ENCODE results near the gene BAHCC1.

Gene BAHCC1

DNA sequence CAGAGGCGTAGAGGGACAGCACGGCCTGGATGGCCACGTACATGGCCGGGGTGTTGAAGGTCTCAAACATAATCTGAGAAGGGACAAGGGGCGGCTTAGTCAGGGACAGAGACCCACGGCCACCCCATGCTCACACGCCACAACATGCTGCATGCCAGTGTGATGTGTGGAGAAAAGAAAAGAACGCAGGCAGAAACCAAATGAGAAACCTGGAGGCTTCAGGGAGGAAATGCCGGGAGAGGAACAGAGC is 116.2 kb downstream of the BAHCC1 start:
- Histone ChIP-seq H3K9ac (ENCODE audit: low read depth, low read length) (peak overlapping the region; percentile 93), H3K27me3 (ENCODE audit: insufficient read depth, low read length) (peaks cover 5% of the 10 kb centered on the region; the same call in 1 of the 2 replicates), H3K4me3 (ENCODE audit: low read length) (peak overlapping the region; percentile 97), H3K36me3 (ENCODE audit: insufficient read depth, low read depth, low read length) (peaks cover 36% of the 10 kb centered on the region), H3K27ac (ENCODE audit: low read length) (peak overlapping the region; percentile 15), H3K4me1 (ENCODE audit: insufficient read depth, low read length) (0 out of 2 replicates have a peak, but pooled peaks cover 4% of the 10 kb centered on the region), H3K9me3 (ENCODE audit: insufficient read depth, low read depth, low read length) (peaks cover 10% of the 10 kb centered on the region; the same call in 1 of the 2 replicates)

DNA sequence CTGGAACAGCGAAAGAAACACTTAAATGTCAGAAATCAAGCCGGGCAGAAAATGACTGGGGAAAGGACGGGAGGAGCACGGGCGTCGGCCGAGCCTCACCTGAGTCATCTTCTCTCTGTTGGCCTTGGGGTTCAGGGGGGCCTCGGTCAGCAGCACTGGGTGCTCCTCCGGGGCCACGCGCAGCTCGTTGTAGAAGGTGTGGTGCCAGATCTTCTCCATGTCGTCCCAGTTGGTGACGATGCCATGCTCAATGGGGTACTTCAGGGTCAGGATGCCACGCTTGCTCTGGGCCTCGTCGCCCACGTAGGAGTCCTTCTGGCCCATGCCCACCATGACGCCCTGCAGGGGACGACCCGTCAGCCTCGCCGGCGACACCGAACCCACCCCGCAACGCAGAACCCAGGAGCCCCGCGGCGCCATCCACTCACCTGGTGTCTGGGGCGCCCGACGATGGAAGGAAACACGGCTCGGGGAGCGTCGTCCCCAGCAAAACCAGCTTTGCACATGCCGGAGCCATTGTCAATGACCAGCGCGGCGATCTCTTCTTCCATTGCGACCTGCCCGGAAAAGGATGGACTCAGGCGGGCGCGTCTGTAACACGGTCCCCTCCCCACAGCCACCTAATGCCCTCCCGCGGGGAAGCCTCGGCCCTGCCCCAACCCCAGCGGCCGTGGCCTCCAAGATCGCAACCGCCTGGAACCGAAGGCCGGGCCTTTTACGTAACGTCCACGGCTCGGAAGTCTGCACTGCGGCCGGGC is 116.7 kb downstream of the BAHCC1 start:
- Histone ChIP-seq H3K4me1 (ENCODE audit: insufficient read depth, low read length) (peaks cover 4% of the 10 kb centered on the region; the same call in 1 of the 2 replicates), H3K4me3 (ENCODE audit: low read length) (peak overlapping the region; percentile 97), H3K9ac (ENCODE audit: low read depth, low read length) (peak overlapping the region; percentile 93), H3K9me3 (ENCODE audit: insufficient read depth, low read depth, low read length) (peaks cover 10% of the 10 kb centered on the region; the same call in 1 of the 2 replicates), H3K36me3 (ENCODE audit: insufficient read depth, low read depth, low read length) (peaks cover 36% of the 10 kb centered on the region), H3K27ac (ENCODE audit: low read length) (peak overlapping the region; percentile 75), H3K27me3 (ENCODE audit: insufficient read depth, low read length) (peaks cover 10% of the 10 kb centered on the region; the same call in 1 of the 2 replicates)

DNA sequence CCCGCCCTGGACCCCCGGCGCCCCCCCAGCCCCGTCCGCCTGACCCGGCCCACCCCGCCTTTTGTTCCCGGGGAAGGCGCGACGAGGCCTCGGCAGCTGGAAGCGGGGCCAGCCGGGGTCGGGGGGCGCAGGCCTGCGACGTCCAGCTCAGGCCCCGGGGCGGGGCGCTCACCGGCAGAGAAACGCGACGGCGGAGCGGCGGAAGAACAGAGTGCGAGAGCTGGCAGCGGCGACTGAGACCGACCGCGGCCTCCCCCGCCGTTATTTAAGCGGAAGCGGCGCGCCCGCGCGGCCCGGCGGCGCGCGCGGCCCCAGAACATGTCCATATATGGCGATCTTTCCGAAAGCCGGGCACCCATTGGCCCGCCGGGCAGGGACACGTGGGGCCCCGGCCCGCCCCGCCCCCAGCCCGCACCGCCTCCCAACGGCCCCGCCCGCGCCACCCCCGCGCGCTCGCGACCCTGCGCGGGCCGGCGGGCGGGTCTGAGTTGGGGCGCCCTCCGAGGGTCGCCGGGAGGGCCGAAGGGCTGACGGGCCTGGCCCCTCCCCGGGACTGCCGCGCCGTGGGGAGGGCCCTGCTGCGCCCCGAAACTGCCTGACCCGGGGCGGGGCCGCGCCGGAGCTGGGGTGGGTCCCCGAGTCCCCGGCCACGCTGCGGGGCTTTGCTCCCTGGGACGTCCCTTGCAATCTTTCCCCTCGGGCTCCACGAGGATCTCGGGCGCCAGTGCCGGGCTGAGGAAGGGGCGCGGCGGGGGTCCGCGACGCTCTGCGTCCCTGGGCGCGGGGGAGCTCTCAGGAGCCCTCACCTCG is 117.5 kb downstream of the BAHCC1 start, which contains the start of gene ACTG1:
ACTG1 (minus strand) TSS at position 238 of the 810 bp plus-strand sequence. CDS start 445 bp downstream, outside the sequence.
- Histone ChIP-seq H3K27me3 (ENCODE audit: insufficient read depth, low read length) (peaks cover 17% of the 10 kb centered on the region), H3K27ac (ENCODE audit: low read length) (peak within 1 kb of the TSS; percentile 75), H3K36me3 (ENCODE audit: insufficient read depth, low read depth, low read length) (peaks cover 36% of the 10 kb centered on the region), H3K9me3 (ENCODE audit: insufficient read depth, low read depth, low read length) (peaks cover 10% of the 10 kb centered on the region; the same call in 1 of the 2 replicates), H3K4me3 (ENCODE audit: low read length) (peak within 1 kb of the TSS; percentile 97), H3K4me1 (ENCODE audit: insufficient read depth, low read length) (peaks cover 7% of the 10 kb centered on the region; the same call in 1 of the 2 replicates), H3K9ac (ENCODE audit: low read depth, low read length) (peak within 1 kb of the TSS; percentile 93)

DNA sequence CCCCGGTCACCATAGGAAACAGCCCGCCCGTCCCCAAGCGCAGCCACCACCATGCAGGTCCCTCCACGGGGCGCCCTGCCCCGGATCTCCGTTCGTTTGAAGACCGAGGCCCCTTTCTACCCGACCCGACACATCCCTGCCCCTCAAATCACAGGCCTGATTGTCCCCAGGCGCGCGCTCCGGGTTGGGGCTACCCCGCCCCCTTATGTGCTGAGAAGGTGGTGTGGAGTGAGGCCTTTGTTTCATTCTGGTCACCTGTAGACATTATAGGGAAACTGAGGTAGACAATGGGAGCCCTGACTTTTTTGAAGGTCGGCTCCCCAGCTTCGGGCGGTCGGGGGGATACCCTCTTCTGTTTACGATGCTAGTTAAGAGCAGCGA is 118.1 kb downstream of the BAHCC1 start:
- H3K36me3 ChIP-seq (ENCODE audit: insufficient read depth, low read depth, low read length) = peaks cover 36% of the 10 kb centered on the region
- peaks cover 23% of the 10 kb centered on the region for H3K27me3 ChIP-seq (ENCODE audit: insufficient read depth, low read length)
- peak overlapping the region; percentile 83 for H3K4me3 ChIP-seq (ENCODE audit: low read length)
- peaks cover 10% of the 10 kb centered on the region; the same call in 1 of the 2 replicates for H3K9me3 ChIP-seq (ENCODE audit: insufficient read depth, low read depth, low read length)
- peak overlapping the region; percentile 81 for H3K9ac ChIP-seq (ENCODE audit: low read depth, low read length)
- H3K27ac ChIP-seq (ENCODE audit: low read length) = peak overlapping the region; percentile 8
- H3K4me1 ChIP-seq (ENCODE audit: insufficient read depth, low read length) = peaks cover 10% of the 10 kb centered on the region; the same call in 1 of the 2 replicates

DNA sequence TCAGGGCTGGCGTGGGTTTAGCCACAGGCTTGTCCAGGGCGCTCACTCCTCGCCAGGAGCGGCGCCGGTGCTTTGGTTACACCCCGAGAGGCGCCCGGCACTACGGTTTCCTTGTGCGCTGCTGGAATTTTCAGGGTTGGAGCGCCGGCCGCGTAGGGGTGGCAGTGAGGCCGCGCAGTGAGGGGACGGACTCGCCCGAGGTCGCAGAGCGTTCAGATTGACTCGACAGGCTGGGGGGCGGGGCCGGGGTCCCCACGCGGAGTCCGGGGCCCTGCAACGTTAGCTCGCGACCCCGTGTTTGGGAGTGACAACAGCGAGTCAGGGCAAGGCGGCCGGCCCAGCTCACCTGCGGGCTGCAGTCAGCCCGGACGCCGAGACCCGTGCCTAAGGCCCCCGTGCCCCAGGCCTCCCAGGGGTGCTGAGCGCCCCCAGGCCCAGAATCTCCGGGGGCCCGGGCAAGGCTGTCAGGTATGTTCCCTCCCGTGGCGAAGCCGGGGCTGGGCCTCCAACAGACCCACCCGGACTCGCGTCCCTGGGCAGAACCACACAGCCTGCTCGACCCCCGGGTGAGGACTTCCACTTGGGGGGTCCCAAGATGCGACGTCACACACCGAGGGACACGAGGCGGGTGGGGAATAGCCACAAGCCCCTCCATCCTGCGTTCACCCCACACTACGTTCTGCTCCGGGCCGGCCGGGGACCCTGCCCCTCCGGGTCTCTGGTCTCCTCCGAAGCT is 118.7 kb downstream of the BAHCC1 start:
- peaks cover 10% of the 10 kb centered on the region; the same call in 1 of the 2 replicates for H3K4me1 ChIP-seq (ENCODE audit: insufficient read depth, low read length)
- H3K9ac ChIP-seq (ENCODE audit: low read depth, low read length) = peak overlapping the region; percentile 81
- peaks cover 33% of the 10 kb centered on the region for H3K36me3 ChIP-seq (ENCODE audit: insufficient read depth, low read depth, low read length)
- peaks cover 10% of the 10 kb centered on the region; the same call in 1 of the 2 replicates for H3K9me3 ChIP-seq (ENCODE audit: insufficient read depth, low read depth, low read length)
- peaks cover 29% of the 10 kb centered on the region for H3K27me3 ChIP-seq (ENCODE audit: insufficient read depth, low read length)
- peak overlapping the region; percentile 83 for H3K4me3 ChIP-seq (ENCODE audit: low read length)
- peak overlapping the region; percentile 33 for H3K27ac ChIP-seq (ENCODE audit: low read length)

DNA sequence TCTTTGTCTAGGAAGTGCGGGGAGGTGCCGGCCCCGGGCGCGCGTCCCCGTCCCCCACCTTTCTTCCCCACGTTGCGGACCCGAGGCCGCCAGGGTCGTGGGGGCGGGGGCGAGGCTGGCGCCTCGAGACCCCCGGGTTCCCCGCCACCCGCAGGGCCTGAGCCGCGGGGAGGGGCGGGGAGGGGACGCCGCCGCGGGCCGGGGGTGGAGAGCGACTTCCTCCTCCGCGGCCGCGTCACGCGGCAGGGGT is 119.2 kb downstream of the BAHCC1 start:
- Histone ChIP-seq H3K9me3 (ENCODE audit: insufficient read depth, low read depth, low read length) (peaks cover 10% of the 10 kb centered on the region; the same call in 1 of the 2 replicates), H3K9ac (ENCODE audit: low read depth, low read length) (peak overlapping the region; percentile 81), H3K27ac (ENCODE audit: low read length) (peak overlapping the region; percentile 33), H3K27me3 (ENCODE audit: insufficient read depth, low read length) (peaks cover 34% of the 10 kb centered on the region), H3K4me3 (ENCODE audit: low read length) (peak overlapping the region; percentile 83), H3K36me3 (ENCODE audit: insufficient read depth, low read depth, low read length) (peaks cover 28% of the 10 kb centered on the region), H3K4me1 (ENCODE audit: insufficient read depth, low read length) (peaks cover 10% of the 10 kb centered on the region)

DNA sequence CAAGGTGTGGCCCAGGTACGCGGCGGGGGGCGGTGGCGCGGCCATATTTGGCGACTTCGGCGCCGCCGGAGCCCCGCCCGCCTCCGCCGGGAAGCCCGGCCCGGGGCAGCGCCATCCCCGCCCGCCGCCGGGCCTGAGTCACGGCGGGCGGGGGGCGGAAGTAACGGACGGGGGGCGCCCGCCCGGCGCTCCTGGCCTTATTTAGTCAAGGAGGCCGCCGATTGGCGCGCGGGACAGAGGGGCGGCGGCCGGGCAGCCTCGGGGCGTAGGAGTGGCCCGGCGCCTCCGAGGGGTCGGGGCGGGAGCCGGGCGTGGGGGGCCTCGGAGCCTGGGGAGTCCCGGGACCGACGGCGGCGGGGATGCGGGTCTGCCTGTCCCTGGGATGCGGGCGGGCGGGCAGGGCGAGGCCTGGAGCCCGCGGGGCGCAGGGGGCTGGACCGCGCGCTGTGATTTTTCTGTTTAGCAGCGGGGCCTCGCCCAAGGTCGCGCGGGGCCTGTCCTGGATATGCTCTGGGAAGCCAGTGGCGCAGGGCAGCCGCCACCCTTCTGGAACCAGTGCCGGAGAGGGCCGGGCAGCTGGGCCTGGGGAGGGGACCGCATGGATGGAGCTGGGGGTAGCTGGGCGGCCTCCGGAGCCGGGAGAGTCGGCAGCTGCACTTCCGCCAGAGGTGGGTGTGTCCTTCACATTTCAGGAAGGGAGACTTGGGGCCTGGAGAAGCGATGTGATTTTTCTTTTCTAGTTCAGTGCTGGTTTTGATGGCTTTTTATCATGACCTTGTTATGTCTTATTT is 119.7 kb downstream of the BAHCC1 start:
- Histone ChIP-seq H3K4me1 (ENCODE audit: insufficient read depth, low read length) (peaks cover 10% of the 10 kb centered on the region), H3K36me3 (ENCODE audit: insufficient read depth, low read depth, low read length) (peaks cover 23% of the 10 kb centered on the region), H3K4me3 (ENCODE audit: low read length) (peak overlapping the region; percentile 83), H3K27ac (ENCODE audit: low read length) (no peak overlapping the region), H3K9me3 (ENCODE audit: insufficient read depth, low read depth, low read length) (peaks cover 10% of the 10 kb centered on the region; the same call in 1 of the 2 replicates), H3K9ac (ENCODE audit: low read depth, low read length) (peak overlapping the region; percentile 90), H3K27me3 (ENCODE audit: insufficient read depth, low read length) (peaks cover 39% of the 10 kb centered on the region)

DNA sequence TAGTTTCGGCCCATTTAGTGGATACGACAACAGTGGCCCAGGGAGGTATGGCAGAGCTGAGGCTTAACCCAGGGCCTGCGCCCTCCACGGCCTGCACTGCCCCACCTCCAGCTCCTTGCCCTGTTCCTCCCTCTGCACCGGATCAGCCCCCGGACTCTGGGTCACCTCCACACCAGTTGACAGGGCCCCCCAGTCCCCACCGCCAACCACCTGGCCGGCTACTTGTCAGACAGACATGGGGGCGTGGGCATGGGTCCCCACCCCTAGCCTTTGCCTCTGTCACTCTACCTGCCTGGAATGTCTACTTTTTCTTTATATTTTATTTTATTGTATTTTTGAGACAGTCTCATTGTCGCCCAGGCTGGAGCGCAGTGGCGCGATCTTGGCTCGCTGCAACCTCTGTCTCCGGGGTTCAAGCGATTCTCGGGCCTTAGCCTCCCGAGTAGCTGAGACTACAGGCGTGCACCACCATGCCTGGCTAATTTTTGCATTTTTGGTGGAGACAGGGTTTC is 120.3 kb downstream of the BAHCC1 start:
- peaks cover 16% of the 10 kb centered on the region for H3K36me3 ChIP-seq (ENCODE audit: insufficient read depth, low read depth, low read length)
- H3K27me3 ChIP-seq (ENCODE audit: insufficient read depth, low read length) = peaks cover 45% of the 10 kb centered on the region
- H3K27ac ChIP-seq (ENCODE audit: low read length) = no peak overlapping the region
- H3K9ac ChIP-seq (ENCODE audit: low read depth, low read length) = peak overlapping the region; percentile 90
- H3K4me3 ChIP-seq (ENCODE audit: low read length) = peak overlapping the region; percentile 83
- H3K9me3 ChIP-seq (ENCODE audit: insufficient read depth, low read depth, low read length) = peaks cover 10% of the 10 kb centered on the region; the same call in 1 of the 2 replicates
- peaks cover 10% of the 10 kb centered on the region for H3K4me1 ChIP-seq (ENCODE audit: insufficient read depth, low read length)

All from iPS-20b (cell line).